Esophagus squamous epithelium (tissue), 4 donors: ENCODE results near the gene RAD51D.

Source experiments
- CTCF ChIP-seq, 6 experiments: fragments of 450-650 bp in 4 of 6; fragments of 200-600 bp in 2 of 6; sonication (generic) in 2 of 6; IDR thresholded peaks; one replicate each; pipeline ENCODE4 v1.5.1; 2016 to 2019; ENCODE audit warnings: antibody characterized with exemption in 6 of 6, mild to moderate bottlenecking in 4 of 6, moderate library complexity in 4 of 6
- POLR2A ChIP-seq, 4 donors: fragments of 450-650 bp; IDR thresholded peaks; one replicate each; pipeline ENCODE4 v1.6.1; 2017; ENCODE audit warnings: antibody characterized with exemption in 4 of 4, mild to moderate bottlenecking in 4 of 4, moderate library complexity in 3 of 4

GRCh38 chr17:35159940-35160339, 40.3 kb upstream of the RAD51D start:
- no peak for TF ChIP-seq CTCF (IDR thresholded peaks at IDR 0.05)
- TF ChIP-seq POLR2A (IDR thresholded peaks at IDR 0.05): no peak
